HG02678 (cell line): ENCODE measurements around the gene CNTNAP2.

Source experiments
- ATAC-seq: cut with Tn5 transposase; IDR thresholded peaks from one replicate; pipeline ENCODE4 v1.9.1; 2021; ENCODE audit warnings: mild to moderate bottlenecking, moderate library complexity; ENCODE audit not compliant: unreplicated experiment

Gene CNTNAP2

GRCh38 chr7:147188467-147188866 is 1071.9 kb downstream of the CNTNAP2 start:
- no peak for ATAC-seq

- no peak for ATAC-seq
These were observed 1076.9 kb downstream of the CNTNAP2 start for GRCh38 chr7:147193476-147193875.

- ATAC-seq: no peak
These were observed 1079.9 kb downstream of the CNTNAP2 start for GRCh38 chr7:147196481-147196880.

- ATAC-seq: no peak
These were observed 1080.4 kb downstream of the CNTNAP2 start for GRCh38 chr7:147197006-147197405.

- no peak for ATAC-seq
These were observed 1083.3 kb downstream of the CNTNAP2 start for GRCh38 chr7:147199868-147200267.

- no peak for ATAC-seq
These were observed 1091.4 kb downstream of the CNTNAP2 start for GRCh38 chr7:147207988-147208387.

- ATAC-seq: no peak
These were observed 1114.7 kb downstream of the CNTNAP2 start for GRCh38 chr7:147231275-147231674.

GRCh38 chr7:147235645-147236382 is 1119.2 kb downstream of the CNTNAP2 start:
- no peak for ATAC-seq

- ATAC-seq: no peak
These were observed 1123.9 kb downstream of the CNTNAP2 start for GRCh38 chr7:147240468-147240867.

- ATAC-seq: no peak
These were observed 1128.7 kb downstream of the CNTNAP2 start for GRCh38 chr7:147245274-147245673.

- ATAC-seq: no peak
These were observed 1133.4 kb downstream of the CNTNAP2 start for GRCh38 chr7:147249956-147250355.

GRCh38 chr7:147251751-147252325 is 1135.2 kb downstream of the CNTNAP2 start:
- ATAC-seq: no peak

GRCh38 chr7:147261693-147262092 is 1145.1 kb downstream of the CNTNAP2 start:
- ATAC-seq: no peak

GRCh38 chr7:147265528-147265927 is 1148.9 kb downstream of the CNTNAP2 start:
- no peak for ATAC-seq

- no peak for ATAC-seq
These were observed 1159.5 kb downstream of the CNTNAP2 start for GRCh38 chr7:147276106-147276505.

GRCh38 chr7:147276783-147277370 is 1160.3 kb downstream of the CNTNAP2 start:
- ATAC-seq: no peak

GRCh38 chr7:147279514-147279913 is 1162.9 kb downstream of the CNTNAP2 start:
- no peak for ATAC-seq

GRCh38 chr7:147279964-147280374 is 1163.4 kb downstream of the CNTNAP2 start:
- ATAC-seq: no peak

- ATAC-seq: no peak
These were observed 1165.6 kb downstream of the CNTNAP2 start for GRCh38 chr7:147282204-147282603.

GRCh38 chr7:147296201-147296600 is 1179.6 kb downstream of the CNTNAP2 start:
- ATAC-seq: no peak

GRCh38 chr7:147296986-147297385 is 1180.4 kb downstream of the CNTNAP2 start:
- no peak for ATAC-seq

GRCh38 chr7:147298611-147299043 is 1182.0 kb downstream of the CNTNAP2 start:
- no peak for ATAC-seq
